B cell (primary cell): ENCODE data around the gene UBL5. TPM values are rescaled to one million over a fixed set of nuclear protein-coding genes. Genes with fewer than 3 reads are reported as not detected.
"Not testable (repeated sequence)": the region's sequence is repeated elsewhere in the genome, so short reads cannot be mapped to it uniquely, and the experiment has no call there.

Experiments used
- ATAC-seq: fragments of 200-7000 bp; cut with Tn5 transposase; one replicate; pipeline ENCODE4 v1.10.0; 2021; ENCODE audit warnings: low read depth, mild to moderate bottlenecking, moderate number of reproducible peaks, moderate library complexity
- CTCF ChIA-PET: fragments of 350-600 bp; sonication (Branson Sonifier 250); formaldehyde crosslinking; loops from one replicate; lab custom pipeline; 2021; ENCODE audit warnings: antibody characterized with exemption, inconsistent platforms; lab: Charles Lee
- POLR2A ChIA-PET: fragments of 350-600 bp; sonication (Branson Sonifier 250); formaldehyde crosslinking; loops from one replicate; lab custom pipeline; 2021; ENCODE audit warnings: antibody characterized with exemption; lab: Charles Lee
- DNase-seq: peaks from one replicate; pipeline ENCODE4 v3.0.0; 2013
- H2AFZ ChIP-seq: 2 replicates; pipeline ENCODE4 v1.6.1; 2012; ENCODE audit warnings: mild to moderate bottlenecking, low read depth, low read length; ENCODE audit not compliant: insufficient read depth, poor library complexity, severe bottlenecking
- H3K27ac ChIP-seq, 2 donors: 1 replicate in 1 of 2; 2 replicates in 1 of 2; pipeline ENCODE4 v1.5.1; 2012 to 2013; ENCODE audit warnings: low read length in 2 of 2, mild to moderate bottlenecking in 2 of 2, moderate library complexity in 1 of 2
- H3K27me3 ChIP-seq, 4 experiments: fragments of 200-600 bp in 1 of 4; sonication (generic) in 1 of 4; replicated peaks in 1 of 4; 1 replicate in 2 of 4; 2 replicates in 2 of 4; pipeline versions ENCODE4 v1.6.1 to v1.7.0; 2013 to 2016; ENCODE audit warnings: low read length in 3 of 4, mild to moderate bottlenecking in 2 of 4, mixed read lengths in 1 of 4, moderate library complexity in 1 of 4; ENCODE audit not compliant: insufficient read depth in 4 of 4, control insufficient read depth in 3 of 4; ENCODE audit errors: control extremely low read depth in 1 of 4
- H3K36me3 ChIP-seq, 2 experiments: replicated peaks in 1 of 2; 1 replicate in 1 of 2; 2 replicates in 1 of 2; pipeline versions ENCODE4 v1.6.1 to v1.7.1; 2013; ENCODE audit warnings: low read length in 1 of 2; ENCODE audit not compliant: insufficient read depth in 2 of 2, control insufficient read depth in 1 of 2; ENCODE audit errors: control extremely low read depth in 1 of 2, extremely low read depth in 1 of 2
- H3K4me1 ChIP-seq, 2 donors: fragments of 200-600 bp in 1 of 2; sonication (generic) in 1 of 2; 1 replicate in 1 of 2; 2 replicates in 1 of 2; pipeline versions ENCODE4 v1.5.1 to v1.6.1; 2013 to 2017; ENCODE audit warnings: low read length in 2 of 2; ENCODE audit not compliant: control insufficient read depth in 2 of 2, insufficient read depth in 2 of 2
- H3K4me2 ChIP-seq: replicated peaks from 2 replicates; pipeline ENCODE3; 2012; ENCODE audit warnings: mild to moderate bottlenecking, low read depth, low read length; ENCODE audit not compliant: poor library complexity, severe bottlenecking
- H3K4me3 ChIP-seq, 5 experiments: fragments of 200-600 bp in 1 of 5; sonication (generic) in 1 of 5; 1 replicate in 3 of 5; 2 replicates in 2 of 5; pipeline versions ENCODE4 v1.5.1 to v1.7.0; 2011 to 2016; ENCODE audit warnings: low read length in 4 of 5, mild to moderate bottlenecking in 4 of 5, low read depth in 2 of 5, control low read depth in 1 of 5, moderate library complexity in 1 of 5; ENCODE audit not compliant: insufficient read depth in 1 of 5; ENCODE audit errors: control extremely low read depth in 1 of 5, extremely low read depth in 1 of 5
- H3K79me2 ChIP-seq: fragments of 200-600 bp; sonication (generic); one replicate; pipeline ENCODE4 v1.6.0; 2016; ENCODE audit warnings: low read length; ENCODE audit not compliant: control insufficient read depth, insufficient read depth
- H3K9ac ChIP-seq: fragments of 200-600 bp; sonication (generic); 2 replicates; pipeline ENCODE4 v1.6.1; 2017; ENCODE audit warnings: mild to moderate bottlenecking, low read length, moderate library complexity
- H3K9me3 ChIP-seq, 3 donors: one replicate each; pipeline versions ENCODE4 v1.6.1 to v1.7.1; 2013; ENCODE audit warnings: low read length in 2 of 3; ENCODE audit not compliant: control insufficient read depth in 2 of 3, insufficient read depth in 1 of 3; ENCODE audit errors: control extremely low read depth in 1 of 3
- H4K20me1 ChIP-seq: 2 replicates; pipeline ENCODE4 v1.6.0; 2012; ENCODE audit warnings: mild to moderate bottlenecking, low read length; ENCODE audit not compliant: insufficient read depth, control insufficient read depth, poor library complexity, severe bottlenecking
- H3K27ac Mint-ChIP-seq: one replicate; pipeline ENCODE4 v1.8.0; 2021; ENCODE audit warnings: mixed read lengths
- H3K27me3 Mint-ChIP-seq: one replicate; pipeline ENCODE4 v1.8.0; 2021; ENCODE audit warnings: mixed read lengths
- H3K4me1 Mint-ChIP-seq: one replicate; pipeline ENCODE4 v1.8.0; 2021; ENCODE audit warnings: mixed read lengths
- H3K4me3 Mint-ChIP-seq: one replicate; pipeline ENCODE4 v1.8.0; 2021; ENCODE audit warnings: mixed read lengths
- H3K9me3 Mint-ChIP-seq: one replicate; pipeline ENCODE4 v1.8.0; 2022; ENCODE audit warnings: mixed read lengths; ENCODE audit not compliant: insufficient read depth
- EZH2 ChIP-seq: IDR thresholded peaks from 2 replicates; pipeline ENCODE4 v1.6.1; 2012; ENCODE audit warnings: borderline replicate concordance, low read depth, mild to moderate bottlenecking, moderate library complexity, low read length; ENCODE audit not compliant: insufficient read depth, poor library complexity, severe bottlenecking
- WGBS: methylation state at CpG from one replicate; pipeline ENCODE4 v1.1.5; 2013; ENCODE audit warnings: missing lambda C conversion rate; ENCODE audit not compliant: insufficient coverage; 5-methylcytosine and 5-hydroxymethylcytosine counted together
- intact Hi-C: fragments of 100-400 bp; cut with micrococcal nuclease; formaldehyde crosslinking; loops from one replicate; pipeline ENCODE4 v1.10.0; 2022
- polyA plus RNA-seq: library from polyadenylated mRNA; depleted of rRNA; stranded (reverse); fragments of >200 nt; gene quantifications from 2 replicates; pipeline ENCODE4 v1.2.3, GENCODE V29; 2012
- total RNA-seq, 2 donors: library from RNA; stranded (reverse); fragments of 120-200 nt in 1 of 2; gene quantifications; 1 replicate in 1 of 2; 2 replicates in 1 of 2; pipeline versions ENCODE4 v1.2.3 to v1.2.4, GENCODE V29; 2013 to 2022
- TF ChIP-seq, protein P1 (sequence below): fragments of 200-600 bp; IDR thresholded peaks from one replicate; pipeline ENCODE4 v1.8.0; 2022; ENCODE audit warnings: antibody characterized with exemption, mild to moderate bottlenecking

UBL5 gene
- total and polyA plus RNA-seq, 2 donors (not counting 1 experiment from before 2014, with no cell fraction given): 183 to 315 TPM

DNA sequence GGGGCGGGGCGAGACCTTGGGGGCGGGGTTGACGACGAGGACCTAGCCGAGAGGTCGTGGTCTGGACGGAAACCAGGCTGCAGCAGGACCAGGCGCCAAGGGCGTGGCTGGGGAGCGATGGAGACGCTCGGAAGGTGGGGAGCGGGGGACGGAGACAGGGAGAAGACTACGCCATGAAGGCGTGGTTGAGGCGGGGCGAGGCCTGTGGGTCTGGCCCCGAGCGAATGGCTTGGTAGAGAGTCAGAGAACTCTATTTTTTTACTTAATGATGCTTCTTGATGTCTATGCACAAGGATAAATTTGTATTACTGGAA is 8.2 kb upstream of the UBL5 start:
- Histone ChIP-seq H3K36me3 (peaks cover 0 to 4% of the 10 kb centered on the region in 2 experiments), H4K20me1 (no peaks in the 10 kb centered on the region), H3K4me2 (peak overlapping the region; percentile 81), H3K79me2 (peaks cover 35% of the 10 kb centered on the region), H3K27me3 (no peaks in the 10 kb centered on the region), H3K9ac (peak overlapping the region; percentile 56), H3K27ac (peak overlapping the region; percentile 58 to 98), H3K4me1 (peaks cover 10 to 15% of the 10 kb centered on the region in 2 donors), H2AFZ (peak overlapping the region; percentile 84), H3K9me3 (peaks cover 1 to 12% (median 6%) of the 10 kb centered on the region in 3 donors), H3K4me3 (peak overlapping the region; percentile 40 to 72 (median 59))
- TF ChIP-seq EZH2: no peak
- TF ChIP-seq, protein P1, sequence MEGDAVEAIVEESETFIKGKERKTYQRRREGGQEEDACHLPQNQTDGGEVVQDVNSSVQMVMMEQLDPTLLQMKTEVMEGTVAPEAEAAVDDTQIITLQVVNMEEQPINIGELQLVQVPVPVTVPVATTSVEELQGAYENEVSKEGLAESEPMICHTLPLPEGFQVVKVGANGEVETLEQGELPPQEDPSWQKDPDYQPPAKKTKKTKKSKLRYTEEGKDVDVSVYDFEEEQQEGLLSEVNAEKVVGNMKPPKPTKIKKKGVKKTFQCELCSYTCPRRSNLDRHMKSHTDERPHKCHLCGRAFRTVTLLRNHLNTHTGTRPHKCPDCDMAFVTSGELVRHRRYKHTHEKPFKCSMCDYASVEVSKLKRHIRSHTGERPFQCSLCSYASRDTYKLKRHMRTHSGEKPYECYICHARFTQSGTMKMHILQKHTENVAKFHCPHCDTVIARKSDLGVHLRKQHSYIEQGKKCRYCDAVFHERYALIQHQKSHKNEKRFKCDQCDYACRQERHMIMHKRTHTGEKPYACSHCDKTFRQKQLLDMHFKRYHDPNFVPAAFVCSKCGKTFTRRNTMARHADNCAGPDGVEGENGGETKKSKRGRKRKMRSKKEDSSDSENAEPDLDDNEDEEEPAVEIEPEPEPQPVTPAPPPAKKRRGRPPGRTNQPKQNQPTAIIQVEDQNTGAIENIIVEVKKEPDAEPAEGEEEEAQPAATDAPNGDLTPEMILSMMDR: no peak
- ChIA-PET CTCF (interaction anchor here (1.0 kb wide), 1 partner anchor 8 kb away, joined by 3 read pairs; the partner anchor contains the start of gene UBL5), POLR2A (interaction anchor here (0.8 to 1.0 kb wide), 4 partner anchors 8 to 51 kb away, joined by 4 to 8 read pairs (median 7); partner anchors contain the start of genes PIN1, UBL5 and ZNF846)
- H3K4me1 Mint-ChIP-seq: peaks cover 29% of the 10 kb centered on the region
- peaks cover 3% of the 10 kb centered on the region for H3K9me3 Mint-ChIP-seq
- ATAC-seq (no peak), DNase-seq (no peak)
- H3K27ac Mint-ChIP-seq: peak overlapping the region; percentile 92
- H3K27me3 Mint-ChIP-seq: no peaks in the 10 kb centered on the region
- 2% methylated on average over 16 of the region's 21 CpGs for WGBS
- intact Hi-C loops: loop anchor here (1.0 to 10.0 kb wide), 12 partner anchors 8 to 1555 kb away; partner anchors contain the start of genes PIN1, RAB11B, SWSAP1 and TMED1
- peak overlapping the region; percentile 95 for H3K4me3 Mint-ChIP-seq

GRCh38 chr19:9820034-9820433 is 7.7 kb upstream of the UBL5 start:
- peak overlapping the region; percentile 46 for H3K27ac Mint-ChIP-seq
- H3K27me3 Mint-ChIP-seq, CTCF ChIA-PET, intact Hi-C loops, ATAC-seq, H3K36me3 ChIP-seq, H4K20me1 ChIP-seq, H3K27me3 ChIP-seq, H3K9me3 Mint-ChIP-seq, DNase-seq: not testable (repeated sequence)
- H3K4me1 Mint-ChIP-seq: peaks cover 29% of the 10 kb centered on the region
- POLR2A ChIA-PET: interaction anchor here (0.6 kb wide), 1 partner anchor 50 kb away, joined by 8 read pairs; no protein-coding TSS in a partner anchor
- Histone ChIP-seq H3K4me1 (peaks cover 10 to 15% of the 10 kb centered on the region in 2 donors), H3K4me2 (peak overlapping the region; percentile 81), H3K4me3 (peak overlapping the region; percentile 40 to 72 (median 59)), H3K27ac (peak overlapping the region; percentile 12 to 58), H3K9me3 (peaks cover 1 to 11% (median 6%) of the 10 kb centered on the region in 3 donors), H3K9ac (peak overlapping the region; percentile 56), H3K79me2 (peaks cover 31% of the 10 kb centered on the region), H2AFZ (peak overlapping the region; percentile 84)
- 93% methylated on average over 4 of the region's 8 CpGs for WGBS
- H3K4me3 Mint-ChIP-seq: peak overlapping the region; percentile 95
